BJ (cell line): Measurements from ENCODE around the gene CETP. TPM values are rescaled to one million over a fixed set of nuclear protein-coding genes. Genes with fewer than 3 reads are reported as not detected.

Experiments used
- CTCF ChIA-PET: fragments of 350-600 bp; formaldehyde crosslinking; extraction: SDS; loops from one replicate; lab custom pipeline; 2021; ENCODE audit warnings: antibody characterized with exemption, inconsistent platforms; lab: Yijun Ruan, JAX
- POLR2A ChIA-PET: fragments of 300-600 bp; sonication (Branson Sonifier 250); formaldehyde crosslinking; extraction: SDS; loops from one replicate; lab custom pipeline; 2021; ENCODE audit warnings: antibody characterized with exemption; lab: Charles Lee
- DNase-seq: peaks from one replicate; pipeline ENCODE4 v3.0.0-alpha.2; 2011; ENCODE audit warnings: low read depth
- H3K27me3 ChIP-seq: 2 replicates; pipeline ENCODE4 v1.6.0; 2011; ENCODE audit warnings: low read length; ENCODE audit not compliant: control insufficient read depth, insufficient read depth
- H3K36me3 ChIP-seq: 2 replicates; pipeline ENCODE4 v1.5.1; 2011; ENCODE audit warnings: low read length; ENCODE audit not compliant: control insufficient read depth, insufficient read depth
- H3K4me3 ChIP-seq: 2 replicates; pipeline ENCODE4 v1.5.1; 2011; ENCODE audit warnings: low read depth, mild to moderate bottlenecking, control low read depth, low read length
- polyA minus RNA-seq: library from RNA; depleted of rRNA, polyadenylated mRNA; stranded (reverse); fragments of >200 nt; gene quantifications from 2 replicates; pipeline ENCODE4 v1.2.3, GENCODE V29; 2011; rRNA and poly(A)+ RNA removed
- polyA plus RNA-seq: library from polyadenylated mRNA; depleted of rRNA; stranded (reverse); fragments of >200 nt; gene quantifications from 2 replicates; pipeline ENCODE4 v1.2.3, GENCODE V29; 2011; rRNA removed
- TF ChIP-seq, protein P1 (sequence below): IDR thresholded peaks from 2 replicates; pipeline ENCODE4 v1.5.1; 2011; ENCODE audit warnings: low read depth, mild to moderate bottlenecking, control low read depth, inconsistent platforms, low read length, moderate library complexity; ENCODE audit not compliant: insufficient read depth

CETP gene, protein sequence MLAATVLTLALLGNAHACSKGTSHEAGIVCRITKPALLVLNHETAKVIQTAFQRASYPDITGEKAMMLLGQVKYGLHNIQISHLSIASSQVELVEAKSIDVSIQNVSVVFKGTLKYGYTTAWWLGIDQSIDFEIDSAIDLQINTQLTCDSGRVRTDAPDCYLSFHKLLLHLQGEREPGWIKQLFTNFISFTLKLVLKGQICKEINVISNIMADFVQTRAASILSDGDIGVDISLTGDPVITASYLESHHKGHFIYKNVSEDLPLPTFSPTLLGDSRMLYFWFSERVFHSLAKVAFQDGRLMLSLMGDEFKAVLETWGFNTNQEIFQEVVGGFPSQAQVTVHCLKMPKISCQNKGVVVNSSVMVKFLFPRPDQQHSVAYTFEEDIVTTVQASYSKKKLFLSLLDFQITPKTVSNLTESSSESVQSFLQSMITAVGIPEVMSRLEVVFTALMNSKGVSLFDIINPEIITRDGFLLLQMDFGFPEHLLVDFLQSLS
- 0.04 and 0.07 TPM in 2 replicates for polyA plus RNA-seq
- not detected in 2 replicates for polyA minus RNA-seq

DNA sequence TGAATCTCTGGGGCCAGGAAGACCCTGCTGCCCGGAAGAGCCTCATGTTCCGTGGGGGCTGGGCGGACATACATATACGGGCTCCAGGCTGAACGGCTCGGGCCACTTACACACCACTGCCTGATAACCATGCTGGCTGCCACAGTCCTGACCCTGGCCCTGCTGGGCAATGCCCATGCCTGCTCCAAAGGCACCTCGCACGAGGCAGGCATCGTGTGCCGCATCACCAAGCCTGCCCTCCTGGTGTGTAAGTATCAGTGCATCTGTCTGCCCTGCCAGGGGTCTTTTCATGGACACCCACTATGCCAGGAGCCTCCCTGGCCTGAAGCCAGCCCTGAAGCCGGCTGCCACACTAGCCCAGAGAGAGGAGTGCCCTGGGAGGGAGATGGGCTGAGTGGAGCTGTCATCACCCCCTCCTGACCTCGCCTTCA lies at the start of gene CETP:
Gene CETP, plus strand, starts transcription at position 100 of the 431 bp plus-strand sequence. Its CDS starts 30 bp downstream, at position 130.
- no peaks in the 10 kb centered on the region for H3K27me3 ChIP-seq
- CTCF ChIA-PET: interaction anchor here (1.3 to 2.6 kb wide), 2 partner anchors 9 to 11 kb away, joined by 3 to 13 read pairs; no protein-coding TSS in a partner anchor
- H3K36me3 ChIP-seq: no peaks in the 10 kb centered on the region
- DNase-seq: no peak
- no peak within 1 kb of the TSS for H3K4me3 ChIP-seq
- POLR2A ChIA-PET: no interaction called here
- TF ChIP-seq, protein P1, sequence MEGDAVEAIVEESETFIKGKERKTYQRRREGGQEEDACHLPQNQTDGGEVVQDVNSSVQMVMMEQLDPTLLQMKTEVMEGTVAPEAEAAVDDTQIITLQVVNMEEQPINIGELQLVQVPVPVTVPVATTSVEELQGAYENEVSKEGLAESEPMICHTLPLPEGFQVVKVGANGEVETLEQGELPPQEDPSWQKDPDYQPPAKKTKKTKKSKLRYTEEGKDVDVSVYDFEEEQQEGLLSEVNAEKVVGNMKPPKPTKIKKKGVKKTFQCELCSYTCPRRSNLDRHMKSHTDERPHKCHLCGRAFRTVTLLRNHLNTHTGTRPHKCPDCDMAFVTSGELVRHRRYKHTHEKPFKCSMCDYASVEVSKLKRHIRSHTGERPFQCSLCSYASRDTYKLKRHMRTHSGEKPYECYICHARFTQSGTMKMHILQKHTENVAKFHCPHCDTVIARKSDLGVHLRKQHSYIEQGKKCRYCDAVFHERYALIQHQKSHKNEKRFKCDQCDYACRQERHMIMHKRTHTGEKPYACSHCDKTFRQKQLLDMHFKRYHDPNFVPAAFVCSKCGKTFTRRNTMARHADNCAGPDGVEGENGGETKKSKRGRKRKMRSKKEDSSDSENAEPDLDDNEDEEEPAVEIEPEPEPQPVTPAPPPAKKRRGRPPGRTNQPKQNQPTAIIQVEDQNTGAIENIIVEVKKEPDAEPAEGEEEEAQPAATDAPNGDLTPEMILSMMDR: no peak

DNA sequence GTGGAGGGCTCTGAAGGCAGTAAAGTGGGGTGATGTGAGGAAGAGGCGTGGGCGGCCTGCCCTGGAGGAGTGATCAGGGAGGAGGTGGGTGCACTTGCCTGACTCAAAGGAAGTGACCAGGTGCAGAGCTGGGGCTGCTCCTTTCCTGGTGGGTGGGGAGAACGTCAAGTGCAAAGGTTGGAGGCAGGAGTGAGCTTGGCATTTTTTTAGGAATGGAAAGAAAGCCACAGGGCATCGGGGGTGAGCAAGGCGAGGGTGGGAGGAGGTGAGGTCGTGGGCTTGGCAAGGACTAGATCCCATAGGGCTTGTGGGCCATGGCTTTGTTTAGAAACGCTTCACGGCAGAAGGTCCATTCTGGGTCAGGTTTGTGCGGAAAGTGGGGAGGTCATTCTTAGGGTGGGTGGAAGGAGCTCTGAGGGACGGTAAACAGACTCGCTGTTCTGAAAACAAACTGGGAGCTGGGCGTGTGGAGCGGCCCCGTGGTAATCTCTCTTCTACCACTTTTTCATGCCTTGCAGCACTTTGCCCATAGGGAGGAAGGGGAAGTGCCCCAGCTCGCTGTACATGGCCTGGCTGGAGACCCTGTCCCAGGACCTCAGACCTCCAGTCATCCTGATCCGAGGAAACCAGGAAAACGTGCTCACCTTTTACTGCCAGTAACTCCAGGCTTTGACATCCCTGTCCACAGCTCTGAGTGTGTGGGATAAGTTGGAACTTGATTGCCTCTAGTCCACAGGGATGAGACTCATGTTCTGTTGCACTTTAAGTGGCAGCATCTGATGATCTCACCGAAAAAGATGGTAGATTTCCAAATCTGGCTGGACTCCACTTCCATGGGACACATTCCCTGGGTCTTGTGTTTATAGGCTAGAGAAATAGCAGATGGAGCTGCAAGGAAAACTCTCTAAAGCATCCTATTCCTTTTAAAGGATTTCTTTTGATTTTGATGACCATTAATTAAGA lies 48.7 kb upstream of the CETP start:
- CTCF ChIA-PET: no interaction called here
- Histone ChIP-seq H3K4me3 (no peak overlapping the region), H3K27me3 (no peaks in the 10 kb centered on the region), H3K36me3 (no peaks in the 10 kb centered on the region)
- DNase-seq: peak; percentile 87
- TF ChIP-seq, protein P1: no peak
- POLR2A ChIA-PET: interaction anchor here (0.6 to 1.2 kb wide), 2 partner anchors 18 to 20 kb away, joined by 4 to 6 read pairs; no protein-coding TSS in a partner anchor

DNA sequence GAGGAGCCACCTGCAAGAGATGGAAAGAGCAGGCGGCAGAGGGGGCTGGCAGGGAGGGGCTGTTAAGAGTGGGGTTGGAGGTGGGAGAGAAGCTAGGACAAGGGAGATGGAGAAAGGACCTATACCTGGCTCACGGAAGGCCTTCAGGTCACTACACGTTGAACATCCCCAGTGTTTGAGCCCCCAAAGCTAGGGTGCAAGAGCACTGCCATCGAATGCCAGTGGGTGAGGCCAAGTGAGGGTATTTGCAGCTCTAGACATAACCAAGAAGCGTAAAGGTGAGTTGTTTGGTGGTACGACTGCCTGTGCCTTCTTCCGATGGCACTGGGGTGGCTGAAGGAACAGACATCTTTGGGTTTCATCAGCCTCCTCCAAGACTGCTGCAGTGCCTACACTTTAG lies 46.9 kb upstream of the CETP start:
- Histone ChIP-seq H3K27me3 (peaks cover 2% of the 10 kb centered on the region), H3K36me3 (no peaks in the 10 kb centered on the region), H3K4me3 (no peak overlapping the region)
- ChIA-PET CTCF (no interaction called here), POLR2A (no interaction called here)
- TF ChIP-seq, protein P1: no peak
- no peak for DNase-seq

DNA sequence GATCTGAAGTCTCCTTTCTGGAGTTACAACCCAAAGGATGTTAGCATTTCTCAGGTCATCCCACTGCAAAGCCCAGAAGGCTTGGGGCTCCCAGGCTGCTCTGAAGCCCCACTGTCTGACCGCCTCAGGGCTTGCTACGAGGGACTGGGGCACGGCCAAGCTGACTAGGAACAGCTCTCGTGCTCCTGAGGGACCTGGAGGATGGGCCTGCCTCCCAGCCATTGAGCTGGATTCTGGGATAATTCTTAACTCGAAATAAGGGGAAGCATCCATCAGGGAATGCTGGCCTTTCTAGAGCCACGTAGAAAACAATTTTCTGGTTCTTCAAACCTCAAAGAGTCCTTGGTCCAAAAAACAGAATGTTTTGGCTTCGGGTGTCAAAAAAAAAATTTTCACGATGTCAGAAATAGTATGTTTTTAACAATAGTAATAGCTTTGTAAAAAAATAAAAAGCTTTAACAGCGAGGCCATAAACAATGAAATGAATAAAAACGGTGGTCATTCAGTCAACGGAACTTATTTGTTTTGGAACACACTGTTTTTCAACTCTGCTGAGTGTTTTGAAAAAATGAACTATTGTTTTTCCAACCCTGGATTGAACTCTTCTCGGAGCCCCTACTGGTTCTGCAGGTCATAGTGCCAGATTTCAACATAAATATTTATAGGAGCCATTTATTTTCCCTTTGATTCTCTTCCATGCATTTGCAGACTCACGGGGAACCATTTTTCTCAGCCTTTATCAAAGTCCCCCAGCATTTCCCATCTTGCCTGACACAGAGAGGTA lies 46.2 kb upstream of the CETP start:
- DNase-seq: no peak
- POLR2A ChIA-PET: no interaction called here
- H3K27me3 ChIP-seq: peaks cover 2% of the 10 kb centered on the region
- TF ChIP-seq, protein P1: no peak
- H3K4me3 ChIP-seq: no peak overlapping the region
- CTCF ChIA-PET: no interaction called here
- H3K36me3 ChIP-seq: no peaks in the 10 kb centered on the region
